Measurements from ENCODE around the gene COL2A1. TPM values are rescaled to one million over a fixed set of nuclear protein-coding genes. Genes with fewer than 3 reads are reported as not detected.

The COL2A1 gene
- total RNA-seq, 1 donor from 2014 or later = 86.4 TPM

GRCh38 chr12:48009471-48009870 is 5.2 kb upstream of the COL2A1 start:
- TF ChIP-seq CTCF (IDR thresholded peaks at IDR 0.05; ENCODE audit: unreplicated experiment) = no peak
- peaks cover 73% of the 10 kb centered on the region for H3K27me3 Mint-ChIP-seq (ENCODE audit: low read depth)

GRCh38 chr12:48008950-48009349 is 4.7 kb upstream of the COL2A1 start:
- no peak for TF ChIP-seq CTCF (IDR thresholded peaks at IDR 0.05; ENCODE audit: unreplicated experiment)
- H3K27me3 Mint-ChIP-seq (ENCODE audit: low read depth) = peaks cover 70% of the 10 kb centered on the region
- H3K9me3 Mint-ChIP-seq = no peaks in the 10 kb centered on the region
- H3K4me1 Mint-ChIP-seq = peaks cover 23% of the 10 kb centered on the region
- H3K4me3 Mint-ChIP-seq = no peak overlapping the region
- H3K27ac Mint-ChIP-seq = no peak overlapping the region
- DNase-seq (ENCODE audit: low spot score in 2 of 2, unreplicated experiment in 2 of 2) = no peak
- no peaks in the 10 kb centered on the region for H3K36me3 Mint-ChIP-seq

More at GRCh38 chr12:48009471-48009870, 5.2 kb upstream of the COL2A1 start:
- peaks cover 23% of the 10 kb centered on the region for H3K4me1 Mint-ChIP-seq
- no peak for DNase-seq (ENCODE audit: low spot score in 2 of 2, unreplicated experiment in 2 of 2)
- H3K4me3 Mint-ChIP-seq = no peak overlapping the region
- H3K36me3 Mint-ChIP-seq = no peaks in the 10 kb centered on the region
- H3K27ac Mint-ChIP-seq = no peak overlapping the region
- no peaks in the 10 kb centered on the region for H3K9me3 Mint-ChIP-seq

GRCh38 chr12:48008349-48008748 is 4.1 kb upstream of the COL2A1 start:
- H3K27ac Mint-ChIP-seq = no peak overlapping the region

GRCh38 chr12:48007206-48007605 is 2.9 kb upstream of the COL2A1 start:
- Mint-ChIP-seq H3K4me1 (peaks cover 39% of the 10 kb centered on the region), H3K9me3 (no peaks in the 10 kb centered on the region), H3K4me3 (no peak overlapping the region), H3K27me3 (ENCODE audit: low read depth) (peaks cover 77% of the 10 kb centered on the region), H3K27ac (no peak overlapping the region), H3K36me3 (no peaks in the 10 kb centered on the region)
- DNase-seq (ENCODE audit: low spot score in 2 of 2, unreplicated experiment in 2 of 2) = no peak
- no peak for TF ChIP-seq CTCF (IDR thresholded peaks at IDR 0.05; ENCODE audit: unreplicated experiment)

More at GRCh38 chr12:48008349-48008748, 4.1 kb upstream of the COL2A1 start:
- H3K27me3 Mint-ChIP-seq (ENCODE audit: low read depth) = peaks cover 72% of the 10 kb centered on the region
- H3K36me3 Mint-ChIP-seq = no peaks in the 10 kb centered on the region
- peaks cover 29% of the 10 kb centered on the region for H3K4me1 Mint-ChIP-seq
- no peaks in the 10 kb centered on the region for H3K9me3 Mint-ChIP-seq
- DNase-seq (ENCODE audit: low spot score in 2 of 2, unreplicated experiment in 2 of 2) = no peak
- TF ChIP-seq CTCF (IDR thresholded peaks at IDR 0.05; ENCODE audit: unreplicated experiment) = no peak
- H3K4me3 Mint-ChIP-seq = no peak overlapping the region

- H3K9me3 Mint-ChIP-seq = no peaks in the 10 kb centered on the region
- H3K4me1 Mint-ChIP-seq = peaks cover 47% of the 10 kb centered on the region
- H3K36me3 Mint-ChIP-seq = no peaks in the 10 kb centered on the region
- peaks cover 69% of the 10 kb centered on the region for H3K27me3 Mint-ChIP-seq (ENCODE audit: low read depth)
- DNase-seq (ENCODE audit: low spot score in 2 of 2, unreplicated experiment in 2 of 2) = no peak
- H3K27ac Mint-ChIP-seq = no peak overlapping the region
- no peak for TF ChIP-seq CTCF (IDR thresholded peaks at IDR 0.05; ENCODE audit: unreplicated experiment)
- H3K4me3 Mint-ChIP-seq = peak overlapping the region; percentile 51
Measured at GRCh38 chr12:48005750-48006021, 1.4 kb upstream of the COL2A1 start.
